CD4-positive, alpha-beta T cell (primary cell): Measurements from ENCODE around the gene PCDHA4. TPM values are rescaled to one million over a fixed set of nuclear protein-coding genes. Genes with fewer than 3 reads are reported as not detected.

Experiments
- ATAC-seq: fragments of 200-7000 bp; cut with Tn5 transposase; one replicate; pipeline ENCODE4 v1.10.0; 2022; ENCODE audit warnings: mild to moderate bottlenecking; ENCODE audit not compliant: poor library complexity
- CTCF ChIA-PET: fragments of 350-600 bp; sonication (Branson Sonifier 250); formaldehyde crosslinking; loops from one replicate; lab custom pipeline; 2021; ENCODE audit warnings: antibody characterized with exemption, inconsistent platforms; lab: Charles Lee
- POLR2A ChIA-PET: fragments of 350-600 bp; sonication (Branson Sonifier 250); formaldehyde crosslinking; loops from one replicate; lab custom pipeline; 2021; ENCODE audit warnings: antibody characterized with exemption, inconsistent platforms; lab: Charles Lee
- DNase-seq, 14 experiments: peaks; one replicate each; pipeline ENCODE4 v3.0.0-alpha.2; 2013 to 2020; ENCODE audit warnings: mixed read lengths in 2 of 14
- H3K27ac ChIP-seq, 2 donors: one replicate each; pipeline versions ENCODE4 v1.5.1 to v1.7.0; 2013; ENCODE audit warnings: low read length in 2 of 2, low read depth in 1 of 2, mild to moderate bottlenecking in 1 of 2
- H3K27me3 ChIP-seq, 2 experiments: 1 replicate in 1 of 2; 2 replicates in 1 of 2; pipeline versions ENCODE4 v1.6.1 to v1.7.0; 2013; ENCODE audit warnings: low read length in 2 of 2, control low read depth in 1 of 2, mild to moderate bottlenecking in 1 of 2, moderate library complexity in 1 of 2; ENCODE audit not compliant: insufficient read depth in 2 of 2, control insufficient read depth in 1 of 2
- H3K36me3 ChIP-seq: one replicate; pipeline ENCODE4 v1.6.1; 2013; ENCODE audit warnings: low read length, control low read depth; ENCODE audit not compliant: insufficient read depth
- H3K4me1 ChIP-seq: one replicate; pipeline ENCODE4 v1.6.1; 2013; ENCODE audit warnings: low read length, control low read depth; ENCODE audit not compliant: insufficient read depth
- H3K4me3 ChIP-seq: one replicate; pipeline ENCODE4 v1.5.1; 2013; ENCODE audit warnings: mild to moderate bottlenecking, low read length, moderate library complexity
- H3K9me3 ChIP-seq, 2 experiments: 1 replicate in 1 of 2; 2 replicates in 1 of 2; pipeline versions ENCODE4 v1.6.1 to v1.7.0; 2013; ENCODE audit warnings: low read length in 2 of 2, mild to moderate bottlenecking in 2 of 2, control low read depth in 1 of 2, moderate library complexity in 1 of 2; ENCODE audit not compliant: control insufficient read depth in 1 of 2, insufficient read depth in 1 of 2
- H3K27ac Mint-ChIP-seq: one replicate; pipeline ENCODE4 v1.8.0; 2020; ENCODE audit warnings: mixed read lengths
- H3K27me3 Mint-ChIP-seq: one replicate; pipeline ENCODE4 v1.8.0; 2021; ENCODE audit warnings: mixed read lengths
- H3K36me3 Mint-ChIP-seq: one replicate; pipeline ENCODE4 v1.8.0; 2021; ENCODE audit warnings: low read depth, mixed read lengths
- H3K4me1 Mint-ChIP-seq: one replicate; pipeline ENCODE4 v1.8.0; 2021; ENCODE audit warnings: low read depth, mixed read lengths
- H3K4me3 Mint-ChIP-seq: one replicate; pipeline ENCODE4 v1.8.0; 2020; ENCODE audit warnings: mild to moderate bottlenecking, mixed read lengths
- H3K9me3 Mint-ChIP-seq: one replicate; pipeline ENCODE4 v1.8.0; 2020; ENCODE audit warnings: mixed read lengths
- CTCF ChIP-seq: fragments of 200-600 bp; IDR thresholded peaks from one replicate; pipeline ENCODE4 v1.8.0; 2022; ENCODE audit warnings: antibody characterized with exemption, mild to moderate bottlenecking
- intact Hi-C, 2 experiments: fragments of 100-400 bp; cut with DNase I in 1 of 2; cut with micrococcal nuclease in 1 of 2; formaldehyde crosslinking; loops; one replicate each; pipeline versions ENCODE4 v1.15.1 to v1.9.0; 2023 to 2025; cut with DNase I, micrococcal nuclease
- polyA plus RNA-seq, 2 donors: library from polyadenylated mRNA; unstranded; fragments of 120-200 nt; gene quantifications; one replicate each; pipeline ENCODE4 v1.2.1, GENCODE V29; 2013
- total RNA-seq, 174 experiments: library from RNA in 2 of 174; stranded (reverse) in 2 of 174; gene quantifications; one replicate each; pipeline ENCODE4 v1.2.3 and lab custom pipeline; 2021 to 2026

PCDHA4 gene
- total RNA-seq (not detected), total RNA-seq (lab: John Stamatoyannopoulos, UW) (0 to 0.20 (median 0) reads per million in 172 experiments)
- not detected for polyA plus RNA-seq (2013, experiment 1 of 2)
- not detected for polyA plus RNA-seq (2013, experiment 2 of 2)

GRCh38 chr5:140806834-140807775 lies at the start of gene PCDHA4:
Gene PCDHA4, plus strand, starts transcription at chr5:140807068.
- POLR2A ChIA-PET, result no interaction called here
- TF ChIP-seq CTCF, result no peak

GRCh38 chr5:140764177-140764973 lies 42.5 kb upstream of the PCDHA4 start:
- no peaks in the 10 kb centered on the region for H3K4me1 ChIP-seq
- no peak overlapping the region for H3K27ac Mint-ChIP-seq
- ChIA-PET POLR2A (no interaction called here), CTCF (no interaction called here)
- no peak overlapping the region for H3K4me3 Mint-ChIP-seq
- no peaks in the 10 kb centered on the region for H3K4me1 Mint-ChIP-seq
- no peak for TF ChIP-seq CTCF
- H3K36me3 Mint-ChIP-seq, result peaks cover 53% of the 10 kb centered on the region
- H3K4me3 ChIP-seq, result no peak overlapping the region
- no peak for DNase-seq
- peaks cover 12% of the 10 kb centered on the region for H3K9me3 Mint-ChIP-seq
- no peak overlapping the region for H3K27ac ChIP-seq
- no peaks in the 10 kb centered on the region for H3K27me3 Mint-ChIP-seq
- H3K36me3 ChIP-seq, result no peaks in the 10 kb centered on the region
- H3K9me3 ChIP-seq, result peaks cover 43 to 77% of the 10 kb centered on the region in 2 experiments
- intact Hi-C loops, result no loop called here
- ATAC-seq, result no peak
- H3K27me3 ChIP-seq, result no peaks in the 10 kb centered on the region

More at GRCh38 chr5:140806834-140807775, at the start of gene PCDHA4:
- ATAC-seq, result no peak
- no peak within 1 kb of the TSS for H3K4me3 Mint-ChIP-seq
- DNase-seq, result peak in 1 of 14 experiments; percentile 10
- CTCF ChIA-PET, result no interaction called here
- no peak within 1 kb of the TSS for H3K27ac Mint-ChIP-seq
- no peaks in the 10 kb centered on the region for H3K4me1 ChIP-seq
- H3K9me3 Mint-ChIP-seq, result peaks cover 19% of the 10 kb centered on the region
- no peaks in the 10 kb centered on the region for H3K36me3 ChIP-seq
- no peak within 1 kb of the TSS for H3K27ac ChIP-seq
- H3K36me3 Mint-ChIP-seq, result peaks cover 16% of the 10 kb centered on the region
- peaks cover 16 to 37% of the 10 kb centered on the region in 2 experiments for H3K9me3 ChIP-seq
- peaks cover 10 to 22% of the 10 kb centered on the region in 2 experiments for H3K27me3 ChIP-seq
- H3K4me1 Mint-ChIP-seq, result no peaks in the 10 kb centered on the region
- intact Hi-C loops, result no loop called here
- H3K27me3 Mint-ChIP-seq, result peaks cover 47% of the 10 kb centered on the region
- H3K4me3 ChIP-seq, result no peak within 1 kb of the TSS

- H3K36me3 Mint-ChIP-seq, result peaks cover 45% of the 10 kb centered on the region
- H3K27me3 ChIP-seq, result no peaks in the 10 kb centered on the region
- H3K36me3 ChIP-seq, result no peaks in the 10 kb centered on the region
- no peaks in the 10 kb centered on the region for H3K4me1 Mint-ChIP-seq
- DNase-seq (no peak), ATAC-seq (no peak)
- no peak overlapping the region for H3K4me3 Mint-ChIP-seq
- ChIA-PET CTCF (no interaction called here), POLR2A (no interaction called here)
- no peaks in the 10 kb centered on the region for H3K27me3 Mint-ChIP-seq
- no peak for TF ChIP-seq CTCF
- H3K9me3 Mint-ChIP-seq, result peaks cover 8% of the 10 kb centered on the region
- H3K4me3 ChIP-seq, result no peak overlapping the region
- no peak overlapping the region for H3K27ac ChIP-seq
- peaks cover 33 to 89% of the 10 kb centered on the region in 2 experiments for H3K9me3 ChIP-seq
- no peak overlapping the region for H3K27ac Mint-ChIP-seq
- intact Hi-C loops, result no loop called here
- no peaks in the 10 kb centered on the region for H3K4me1 ChIP-seq
Observed at GRCh38 chr5:140767444-140767843, 39.4 kb upstream of the PCDHA4 start.
